GM21390 (cell line): Measurements from ENCODE around the gene MYH10.
"Not testable (repeated sequence)": the region's sequence is repeated elsewhere in the genome, so short reads cannot be mapped to it uniquely, and the experiment has no call there.

ENCODE experiments used
- ATAC-seq: cut with Tn5 transposase; IDR thresholded peaks from one replicate; pipeline ENCODE4 v1.9.1; 2021; ENCODE audit not compliant: unreplicated experiment

The MYH10 gene

GRCh38 chr17:8557176-8557806 lies 73.2 kb downstream of the MYH10 start:
- no peak for ATAC-seq

DNA sequence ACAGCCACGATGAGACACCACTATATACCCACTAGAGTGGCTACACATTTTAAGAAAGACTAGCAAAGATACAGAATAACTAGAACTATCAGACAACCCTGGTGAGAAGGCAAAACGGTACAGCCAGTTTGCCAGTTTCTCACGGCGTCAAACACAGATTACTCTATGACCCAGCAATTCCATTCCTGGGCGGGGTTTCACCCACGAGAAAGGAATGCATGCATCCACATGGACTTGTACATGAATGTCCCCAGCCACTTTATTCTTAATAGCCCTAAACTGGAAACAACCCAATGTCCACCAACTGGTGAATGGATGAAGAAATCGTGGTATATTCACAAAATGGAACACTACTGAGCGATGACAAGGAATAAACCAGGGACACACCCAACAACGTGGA lies 74.5 kb downstream of the MYH10 start:
- no peak for ATAC-seq

DNA sequence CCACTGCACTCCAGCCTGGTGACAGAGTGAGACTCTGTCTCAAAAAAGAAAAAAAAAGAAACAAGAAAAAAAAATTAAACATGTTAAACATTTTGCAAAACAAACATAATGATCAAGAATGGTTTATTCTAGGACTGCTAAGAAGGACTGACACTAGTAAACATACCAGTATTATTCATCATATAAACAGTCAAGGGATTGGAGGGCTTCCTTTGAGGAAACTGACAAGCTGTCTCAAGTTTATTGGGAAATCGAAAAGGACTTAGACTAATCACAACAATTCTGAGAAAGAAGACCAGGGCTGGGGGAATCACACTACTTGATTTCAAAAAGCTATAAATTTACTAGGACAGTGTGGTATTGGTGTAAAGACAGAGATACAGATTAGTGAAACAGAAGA lies 75.5 kb downstream of the MYH10 start:
- no peak for ATAC-seq

GRCh38 chr17:8552577-8553320 lies 77.8 kb downstream of the MYH10 start:
- ATAC-seq, result no peak

DNA sequence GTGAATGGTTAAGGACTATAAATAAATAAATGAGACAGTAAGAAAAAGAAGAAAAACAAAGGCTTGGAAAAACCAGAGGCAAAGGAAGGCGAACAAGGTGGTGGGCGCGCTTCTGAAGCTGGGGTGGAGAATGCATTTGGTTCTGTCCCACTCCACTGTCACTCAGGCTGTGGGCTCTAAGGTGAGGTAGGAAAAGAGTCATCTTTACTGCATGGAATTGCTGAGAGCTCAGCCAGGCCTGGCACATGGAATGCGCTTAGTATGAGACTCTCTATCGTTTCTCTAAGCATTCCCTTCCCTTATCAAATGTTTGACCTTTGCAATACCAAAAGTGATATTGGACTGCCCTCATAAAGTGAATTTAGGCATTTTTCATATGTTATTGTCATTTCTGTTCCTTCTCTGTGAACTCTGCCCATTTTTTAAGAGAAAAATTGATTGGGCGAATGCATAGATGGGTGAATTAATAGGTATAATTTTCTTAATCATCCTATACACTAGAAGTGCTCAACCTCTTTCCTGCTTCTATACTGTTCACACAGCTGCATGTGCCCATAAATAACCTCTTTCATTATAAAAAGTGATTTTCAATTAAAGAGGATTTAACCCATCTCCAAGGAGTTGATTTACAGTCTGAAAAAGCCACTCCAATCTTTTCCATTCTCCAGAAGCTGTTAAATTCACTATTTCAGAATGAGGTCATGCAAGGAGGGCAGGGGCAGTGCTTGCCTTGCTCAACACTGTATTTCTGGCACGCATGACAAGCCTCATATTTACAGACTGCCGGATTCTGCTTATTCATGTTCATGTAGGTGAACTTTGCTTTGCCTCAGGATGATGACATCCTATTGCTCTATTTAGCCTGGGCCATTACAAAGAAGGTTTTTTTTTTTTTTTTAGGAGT lies 87.7 kb downstream of the MYH10 start:
- no peak for ATAC-seq

- ATAC-seq, result not testable (repeated sequence)
Measured at GRCh38 chr17:8539976-8540375, 90.5 kb downstream of the MYH10 start.

- ATAC-seq, result no peak
Measured at GRCh38 chr17:8537734-8538133, 92.8 kb downstream of the MYH10 start.

- ATAC-seq, result no peak
Measured at GRCh38 chr17:8534498-8535188, 95.9 kb downstream of the MYH10 start.

DNA sequence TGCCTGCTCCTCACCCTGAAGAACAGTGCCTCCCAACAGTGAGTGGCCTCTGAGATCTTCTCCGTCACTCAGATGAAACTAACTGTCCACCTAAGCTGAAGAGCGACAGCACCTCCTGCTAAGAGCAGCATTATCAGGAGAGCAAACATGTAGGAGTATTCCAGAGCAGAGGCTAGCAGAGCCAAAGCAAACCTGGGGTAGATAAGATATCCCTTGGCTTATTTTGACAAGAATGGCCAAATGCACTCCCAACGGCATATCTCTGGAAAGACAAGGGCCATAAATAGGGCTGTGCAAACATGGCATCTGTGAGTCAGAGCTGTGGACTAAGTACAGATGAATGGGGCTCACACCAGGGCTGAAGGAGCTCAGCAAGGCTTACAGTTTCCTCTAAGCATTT lies 98.5 kb downstream of the MYH10 start:
- no peak for ATAC-seq

- ATAC-seq, result no peak
Measured at GRCh38 chr17:8522577-8522976, 107.9 kb downstream of the MYH10 start.

GRCh38 chr17:8520981-8521380 lies 109.5 kb downstream of the MYH10 start:
- ATAC-seq, result no peak

- no peak for ATAC-seq
Measured at GRCh38 chr17:8518850-8519249, 111.7 kb downstream of the MYH10 start.

- no peak for ATAC-seq
Measured at GRCh38 chr17:8518326-8518725, 112.2 kb downstream of the MYH10 start.

- no peak for ATAC-seq
Measured at GRCh38 chr17:8514801-8515200, 115.7 kb downstream of the MYH10 start.

DNA sequence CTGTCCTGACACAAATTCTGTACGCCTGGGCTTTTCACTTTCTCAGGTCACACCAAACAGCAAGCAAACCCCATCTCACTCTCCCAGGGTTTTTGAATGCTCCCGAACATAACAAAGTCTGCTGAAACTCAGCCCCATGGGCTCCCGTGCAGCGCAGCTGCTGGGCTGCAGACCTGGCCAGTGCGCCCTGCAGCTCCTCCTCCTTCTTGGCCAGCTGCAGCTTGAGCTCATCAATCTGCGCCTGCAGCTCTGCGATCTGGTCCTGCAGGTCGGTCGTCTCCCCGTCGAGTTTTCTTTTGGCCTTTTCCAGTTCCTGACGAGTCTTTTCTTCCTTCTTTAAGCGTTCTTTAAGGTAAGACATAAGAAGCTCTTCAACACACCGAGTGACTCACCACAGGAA lies 124.4 kb downstream of the MYH10 start:
- ATAC-seq, result no peak

- ATAC-seq, result no peak
Measured at GRCh38 chr17:8504460-8505207, 125.9 kb downstream of the MYH10 start.

- ATAC-seq, result no peak
Measured at GRCh38 chr17:8503807-8504206, 126.7 kb downstream of the MYH10 start.

DNA sequence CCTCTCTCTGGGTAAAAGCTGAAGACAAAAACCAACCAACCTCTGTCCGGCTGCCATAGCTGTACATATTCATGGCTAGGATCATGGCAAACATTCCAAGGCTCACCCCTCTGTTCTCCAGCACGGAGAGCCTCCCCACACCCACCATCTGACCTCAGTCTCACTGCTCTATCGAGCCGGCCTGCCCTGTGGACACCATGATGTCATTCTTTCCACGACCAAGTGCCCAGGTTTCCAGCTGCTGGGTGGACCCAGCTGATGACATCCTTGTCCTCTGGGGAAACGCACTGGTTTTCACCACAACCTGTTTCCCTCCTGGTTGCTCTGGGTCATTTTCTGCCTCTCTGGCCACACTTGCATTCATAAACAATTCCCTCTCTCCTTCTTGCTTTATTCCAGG lies 127.2 kb downstream of the MYH10 start:
- no peak for ATAC-seq

DNA sequence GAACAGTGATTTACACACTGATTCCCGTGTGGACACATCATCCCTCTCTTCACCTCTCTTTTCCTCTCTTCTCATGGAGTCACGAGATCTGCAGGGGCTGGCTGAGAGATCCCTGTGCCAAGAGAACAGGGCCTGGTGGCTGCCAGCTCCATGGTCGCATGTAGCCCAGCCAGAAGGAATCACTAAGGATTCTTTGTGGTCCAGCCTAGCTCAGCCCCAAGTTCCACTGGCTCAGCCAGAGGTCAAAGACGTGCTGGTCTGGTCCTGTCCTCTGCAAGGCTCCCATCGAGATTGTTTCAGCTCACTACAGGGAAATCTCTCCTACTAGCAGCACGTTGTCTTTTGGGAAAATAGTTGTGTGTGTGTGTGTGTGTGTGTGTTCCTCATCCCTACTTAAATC lies 128.4 kb downstream of the MYH10 start:
- ATAC-seq, result no peak

DNA sequence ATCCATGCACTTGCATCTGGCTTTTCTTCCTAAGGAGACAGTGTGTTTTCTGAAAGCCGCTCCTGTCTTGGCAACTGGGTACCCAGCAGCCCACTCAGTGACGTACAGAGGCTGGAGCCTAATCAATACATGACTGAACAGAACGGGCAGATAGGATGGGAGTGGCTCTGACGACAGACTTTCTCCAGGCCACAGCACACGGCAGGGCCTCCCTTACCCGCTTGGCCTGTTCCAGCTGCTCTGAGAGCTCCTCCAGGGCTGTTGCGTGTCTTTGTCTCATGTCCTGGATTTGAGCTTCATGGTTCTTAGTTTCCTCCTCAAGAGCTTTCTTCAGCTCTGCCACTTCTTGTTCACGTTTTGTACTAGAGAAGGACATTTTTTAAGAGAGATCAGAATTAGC lies 129.9 kb downstream of the MYH10 start:
- no peak for ATAC-seq

- ATAC-seq, result no peak
Measured at GRCh38 chr17:8499614-8500013, 130.9 kb downstream of the MYH10 start.
